Renal pelvis (tissue), 4 donors: Measurements from ENCODE around the gene RBP4. TPM values are rescaled to one million over a fixed set of nuclear protein-coding genes. Genes with fewer than 3 reads are reported as not detected.
"Not testable (repeated sequence)": the region's sequence is repeated elsewhere in the genome, so short reads cannot be mapped to it uniquely, and the experiment has no call there.

Experiments used
- DNase-seq: peaks from one replicate; pipeline ENCODE4 v3.0.0-alpha.2; 2013
- polyA plus RNA-seq, 3 donors: library from polyadenylated mRNA; unstranded; fragments of 120-200 nt; gene quantifications; one replicate each; pipeline ENCODE4 v1.2.1, GENCODE V29; 2013; ENCODE audit not compliant: insufficient read length in 3 of 3

RBP4 gene
- polyA plus RNA-seq, 3 donors = 0.35 to 0.73 (median 0.36) TPM

DNA sequence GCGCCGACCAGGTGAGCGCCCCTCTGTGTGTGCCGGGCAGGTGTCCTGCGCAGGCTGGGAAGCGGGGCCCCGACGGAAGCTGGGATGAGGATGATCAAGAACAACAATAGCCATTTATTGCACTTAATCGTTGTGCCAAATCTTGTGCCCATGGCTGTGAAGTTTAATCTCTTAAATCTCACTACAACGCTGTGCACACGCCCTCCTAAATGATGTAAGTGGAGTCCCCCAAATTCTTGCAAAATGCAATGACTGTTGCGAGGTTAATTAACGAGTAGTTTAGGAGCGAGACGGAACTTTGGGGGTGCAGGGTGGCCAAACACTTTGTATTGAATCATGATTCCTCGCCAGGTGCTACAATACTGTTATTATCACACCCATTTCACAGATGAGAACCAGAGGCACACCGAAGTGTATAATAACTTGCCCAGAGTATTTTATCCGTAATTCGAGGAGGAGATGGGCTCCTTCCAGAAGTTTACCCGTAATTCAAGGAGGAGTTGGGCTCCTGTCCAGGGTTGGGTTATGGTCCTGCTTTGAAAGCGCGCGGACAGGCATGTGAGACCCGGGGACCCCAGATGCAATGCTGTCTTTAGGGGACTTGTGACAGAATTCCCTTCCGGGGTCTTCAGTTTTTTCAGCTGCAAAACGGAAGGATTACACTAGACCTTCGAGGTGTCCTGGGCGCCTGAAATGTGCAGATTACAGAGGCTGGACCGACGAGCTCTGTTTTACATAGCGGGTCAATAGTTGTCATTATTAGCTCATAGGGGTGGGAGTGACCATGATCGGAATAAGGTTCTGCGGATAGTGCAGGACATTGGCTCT is 33.5 kb downstream of the RBP4 start:
- no peak for DNase-seq

DNA sequence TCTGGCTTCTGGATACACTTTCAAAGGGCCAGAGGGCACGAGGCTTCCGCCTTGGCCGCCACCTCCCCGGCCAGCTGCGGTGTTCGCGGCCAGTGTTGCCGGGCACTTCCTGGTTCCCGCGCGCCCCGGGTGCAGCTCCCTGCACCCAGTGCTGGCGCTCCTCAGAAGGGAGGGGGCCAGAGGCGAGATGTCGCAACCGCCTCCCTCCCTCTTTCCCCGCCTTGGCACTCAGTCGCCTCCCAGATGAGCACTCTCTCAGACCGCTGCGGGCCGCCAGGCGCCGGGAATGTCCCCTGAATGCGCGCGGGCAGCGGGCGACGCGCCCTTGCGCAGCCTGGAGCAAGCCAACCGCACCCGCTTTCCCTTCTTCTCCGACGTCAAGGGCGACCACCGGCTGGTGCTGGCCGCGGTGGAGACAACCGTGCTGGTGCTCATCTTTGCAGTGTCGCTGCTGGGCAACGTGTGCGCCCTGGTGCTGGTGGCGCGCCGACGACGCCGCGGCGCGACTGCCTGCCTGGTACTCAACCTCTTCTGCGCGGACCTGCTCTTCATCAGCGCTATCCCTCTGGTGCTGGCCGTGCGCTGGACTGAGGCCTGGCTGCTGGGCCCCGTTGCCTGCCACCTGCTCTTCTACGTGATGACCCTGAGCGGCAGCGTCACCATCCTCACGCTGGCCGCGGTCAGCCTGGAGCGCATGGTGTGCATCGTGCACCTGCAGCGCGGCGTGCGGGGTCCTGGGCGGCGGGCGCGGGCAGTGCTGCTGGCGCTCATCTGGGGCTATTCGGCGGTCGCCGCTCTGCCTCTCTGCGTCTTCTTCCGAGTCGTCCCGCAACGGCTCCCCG is 34.4 kb downstream of the RBP4 start, which contains the start of gene FFAR4:
TSS of gene FFAR4 (plus strand) at position 231 of the 842 bp plus-strand sequence. CDS start at position 287, 56 bp downstream.
- no peak for DNase-seq

DNA sequence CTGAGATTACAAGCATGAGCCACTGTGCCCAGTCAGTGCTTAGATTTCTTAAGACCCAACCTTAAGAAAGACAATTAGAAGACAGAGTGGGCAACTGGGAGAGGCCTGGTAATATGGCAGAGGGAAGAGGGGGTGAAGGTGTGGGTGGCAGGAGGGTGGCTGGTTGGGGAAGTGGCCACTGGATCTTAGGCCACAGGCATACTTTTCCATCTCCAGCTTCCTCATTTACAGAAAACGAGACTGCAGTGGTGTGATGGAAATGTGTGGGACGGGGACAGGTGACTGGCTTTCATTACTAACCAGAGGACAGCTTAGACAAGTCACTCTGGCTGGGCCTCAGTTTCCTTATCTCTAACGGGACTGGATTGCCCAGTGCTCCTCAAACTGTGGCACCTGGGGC is 35.6 kb downstream of the RBP4 start:
- DNase-seq = no peak

DNA sequence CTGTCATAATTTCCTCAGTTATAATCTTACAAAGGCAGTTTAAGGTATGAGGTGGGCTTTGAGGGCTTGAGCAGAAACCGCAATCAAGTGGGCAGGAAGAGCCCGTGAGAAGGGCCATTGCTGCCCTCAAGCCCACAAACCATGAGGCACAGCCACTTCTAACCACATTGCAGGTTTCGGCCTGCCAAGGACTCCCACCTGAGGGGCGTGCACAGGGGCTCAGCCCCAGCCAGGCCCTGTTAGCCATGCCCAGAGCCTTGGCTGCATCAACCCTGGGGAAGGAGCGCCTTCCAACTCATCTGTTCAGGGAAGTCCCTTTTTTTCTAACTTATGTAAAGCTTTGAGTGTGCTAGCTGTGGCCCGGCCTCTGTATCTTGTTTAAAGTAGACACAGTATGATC is 40.5 kb downstream of the RBP4 start:
- DNase-seq = no peak

DNA sequence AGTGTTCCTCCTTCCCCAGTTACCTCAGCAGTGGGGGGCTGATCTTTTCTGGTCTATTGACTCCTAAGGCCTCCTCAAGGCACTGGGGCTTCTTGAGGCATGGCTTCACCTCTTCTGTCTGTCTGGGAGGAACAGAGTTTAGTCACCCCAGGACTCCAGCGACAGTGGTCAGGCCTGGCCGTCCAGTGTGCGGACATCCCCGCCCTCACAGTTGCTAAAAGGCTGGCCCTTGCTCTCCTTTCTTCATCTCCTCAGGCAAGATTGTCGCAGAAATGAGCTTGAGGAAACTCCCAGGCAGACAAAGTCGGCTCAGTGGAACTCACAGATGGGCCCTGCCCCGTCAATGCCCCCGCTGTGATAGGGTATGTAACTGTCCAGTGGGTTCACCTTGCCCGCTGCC is 41.5 kb downstream of the RBP4 start:
- DNase-seq = no peak

DNA sequence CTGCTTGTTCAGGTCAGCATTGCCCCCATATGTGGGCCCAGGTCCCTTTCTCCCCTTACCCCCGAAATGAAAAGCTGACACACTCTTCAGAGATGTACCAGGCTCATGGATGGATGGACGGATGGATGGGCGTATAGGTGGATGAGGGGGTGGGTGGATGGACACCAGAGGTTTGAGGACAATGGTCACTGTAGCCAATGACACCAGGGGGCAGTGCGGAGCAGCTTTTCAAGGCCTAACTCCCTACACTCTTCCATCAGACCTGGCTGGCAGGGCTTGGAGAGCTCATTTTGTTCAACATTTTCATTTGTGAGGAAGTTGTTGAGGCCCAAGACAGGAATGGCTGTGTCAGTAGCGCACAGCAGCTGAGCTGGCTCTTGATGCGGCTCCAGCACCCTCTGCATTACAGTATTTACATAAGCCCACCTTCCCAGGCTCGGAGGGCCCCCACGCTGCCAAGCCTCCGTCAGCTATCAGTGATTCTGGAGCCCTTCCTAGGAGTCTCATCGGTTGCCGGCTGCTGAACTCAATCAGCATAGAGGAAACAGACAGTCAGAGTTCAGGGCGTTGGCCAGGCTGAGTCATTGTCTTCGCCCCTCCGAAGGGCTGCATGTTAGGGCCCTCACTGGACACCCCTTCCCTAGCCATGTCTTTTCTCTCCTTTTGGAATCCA is 46.1 kb downstream of the RBP4 start:
- DNase-seq = peak; percentile 72

DNA sequence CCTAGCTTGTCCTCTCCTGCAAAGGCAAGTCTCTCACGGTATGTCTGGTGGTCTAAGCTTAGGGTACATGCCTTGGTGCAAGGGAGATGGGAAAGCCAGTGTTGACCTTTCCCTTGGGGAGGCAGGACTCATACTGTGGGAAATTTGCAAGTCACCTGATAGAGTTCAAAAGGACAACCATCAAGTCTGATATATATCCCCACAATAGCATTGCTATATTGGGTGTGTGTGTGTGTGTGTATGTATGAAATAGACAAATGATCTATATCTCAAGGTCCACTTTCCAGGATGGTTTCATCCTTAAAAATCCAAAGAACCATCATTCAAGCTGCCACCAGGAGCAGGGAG is 46.7 kb downstream of the RBP4 start:
- DNase-seq = no peak

DNA sequence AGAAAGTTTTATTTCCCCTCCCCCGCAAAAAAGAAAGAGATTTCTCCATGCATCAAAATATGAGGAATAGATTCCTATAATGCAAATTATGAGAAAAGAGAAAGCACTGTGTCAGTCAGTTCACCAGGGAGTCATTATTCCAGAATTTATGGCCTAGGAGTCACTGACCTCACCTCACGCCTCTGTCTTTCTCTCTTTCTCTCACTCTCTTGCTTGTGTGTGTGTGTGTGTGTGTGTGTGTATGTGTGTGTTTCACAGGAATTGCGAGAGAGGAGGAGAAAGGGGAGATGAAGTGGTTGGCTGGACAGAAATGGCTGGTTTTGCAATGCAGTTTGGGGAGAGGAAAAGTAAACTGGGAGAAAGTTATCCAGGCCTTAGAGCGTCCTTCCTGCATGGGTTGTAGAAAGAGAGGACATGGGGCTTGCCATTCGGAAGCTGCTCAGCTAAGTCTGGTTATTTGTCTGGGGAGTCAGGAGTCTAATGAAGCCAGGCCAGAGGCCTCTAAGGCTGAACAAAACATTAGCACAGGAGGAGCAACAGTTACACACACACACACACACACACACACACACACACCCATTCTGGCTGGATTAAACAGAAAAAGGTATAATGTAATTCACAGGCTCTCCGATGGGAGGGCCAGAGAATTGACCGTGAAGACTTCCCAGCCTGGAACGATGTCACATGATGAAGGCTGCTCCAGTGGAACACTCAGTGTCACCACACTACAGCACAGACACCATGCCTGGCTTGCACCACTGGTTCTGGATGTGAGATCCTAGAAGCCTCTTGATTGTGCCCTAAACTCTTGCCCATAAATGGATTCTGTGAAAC is 47.3 kb downstream of the RBP4 start:
- DNase-seq = no peak

DNA sequence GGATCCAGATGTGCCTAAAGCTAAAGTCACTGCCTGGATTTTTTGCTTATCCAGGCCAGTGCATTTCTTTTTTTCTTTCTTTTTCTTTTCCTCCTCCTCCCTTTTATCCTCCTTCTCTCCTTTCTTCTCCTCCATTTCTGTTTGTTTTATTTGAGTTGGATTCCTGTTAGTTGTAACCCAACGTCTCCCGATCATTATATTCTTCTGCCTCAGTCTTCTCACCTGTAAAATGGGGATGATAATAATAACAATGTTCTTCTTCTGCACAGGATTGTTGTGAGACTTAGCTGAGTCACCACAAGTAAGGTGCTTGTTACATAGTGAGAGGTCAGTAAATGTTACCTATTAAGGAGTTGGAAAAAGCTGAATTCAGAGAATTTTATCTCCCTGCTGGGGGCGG is 48.3 kb downstream of the RBP4 start:
- no peak for DNase-seq

DNA sequence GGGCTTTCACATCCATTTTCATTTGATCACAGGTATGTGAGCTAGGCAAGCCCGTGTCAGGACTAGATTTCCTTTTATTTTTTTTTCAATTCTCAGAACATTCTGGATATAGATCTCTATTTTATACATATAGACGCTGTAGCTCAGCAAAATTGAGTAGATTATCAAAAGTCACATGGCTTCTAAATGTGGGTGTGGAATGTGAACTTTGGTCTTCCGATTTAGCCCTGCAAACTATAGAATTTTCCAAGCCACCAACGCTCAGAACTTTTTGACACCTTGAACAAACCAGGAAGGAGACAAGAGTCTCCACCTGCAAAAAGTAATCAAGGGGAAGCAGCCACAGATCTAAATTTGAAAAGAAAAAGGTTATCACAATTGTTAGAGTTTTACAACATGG is 50.4 kb downstream of the RBP4 start:
- no peak for DNase-seq

DNA sequence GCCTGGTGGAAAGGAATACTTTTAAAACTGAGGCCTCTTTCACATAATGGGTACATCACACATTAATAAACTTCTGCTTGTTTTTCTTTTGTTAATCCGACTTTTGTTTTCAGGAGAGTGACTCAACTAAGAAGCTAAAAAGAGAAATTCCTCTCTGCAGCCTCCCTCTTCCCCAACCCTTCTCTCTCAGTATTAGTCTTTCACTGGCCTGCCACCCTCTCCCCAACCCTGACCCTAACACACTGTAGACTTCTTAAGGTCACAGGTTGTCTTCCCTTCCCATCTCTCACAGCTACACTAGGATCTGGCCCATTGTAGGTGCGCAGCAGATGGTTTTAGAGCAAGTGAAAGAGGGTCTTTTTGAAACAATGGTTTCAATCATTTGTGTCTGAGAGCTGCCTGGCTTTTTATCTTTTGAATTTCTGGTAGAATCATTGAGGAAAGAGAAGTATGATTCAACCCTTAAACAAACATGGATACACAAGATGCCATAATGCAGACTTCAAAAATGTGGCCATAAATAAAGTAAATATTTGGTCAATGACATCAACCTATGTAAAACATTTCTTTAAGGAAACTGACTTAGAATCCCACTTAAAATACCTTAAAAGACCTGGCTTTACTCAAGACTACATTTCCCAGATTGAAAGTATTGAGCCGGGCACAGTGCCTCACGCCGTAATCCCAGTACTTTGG is 52.5 kb downstream of the RBP4 start:
- DNase-seq = no peak

DNA sequence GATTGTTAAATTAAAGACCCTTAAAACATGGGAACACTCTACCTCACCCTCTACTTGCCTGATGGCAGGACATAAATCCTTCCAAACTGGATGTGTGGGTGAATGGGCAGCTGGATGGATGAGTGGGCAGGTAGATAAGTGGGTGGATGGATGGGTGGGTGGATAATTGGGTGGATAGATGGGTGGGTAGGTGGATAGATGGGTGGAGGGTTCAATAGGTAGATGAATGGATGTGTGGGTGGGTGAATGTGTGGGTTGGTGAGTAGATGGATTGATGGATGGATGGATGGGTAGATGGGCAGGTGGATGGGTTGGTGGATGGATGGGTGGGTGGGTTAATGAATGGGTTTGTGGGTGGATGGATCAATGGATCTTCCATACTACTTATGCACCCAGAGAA is 53.5 kb downstream of the RBP4 start:
- DNase-seq = no peak

DNA sequence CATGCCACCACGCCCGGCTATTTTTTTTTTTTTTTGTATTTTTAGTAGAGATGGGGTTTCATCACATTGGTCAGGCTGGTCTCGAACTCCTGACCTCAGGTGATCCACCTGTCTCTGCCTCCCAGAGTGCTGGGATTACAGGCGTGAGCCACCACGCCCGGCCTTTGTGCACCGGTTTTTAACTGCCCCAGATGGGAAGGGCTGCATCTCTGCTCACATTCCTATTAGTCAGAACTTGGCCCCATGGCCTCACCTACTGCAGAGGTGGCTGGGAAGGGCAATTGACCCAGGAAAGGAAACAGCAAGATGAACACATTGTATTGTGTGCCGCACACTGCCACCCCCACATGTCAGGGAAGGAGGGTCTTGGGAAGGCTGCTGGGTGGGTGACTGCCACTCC is 54.0 kb downstream of the RBP4 start:
- DNase-seq = not testable (repeated sequence)

DNA sequence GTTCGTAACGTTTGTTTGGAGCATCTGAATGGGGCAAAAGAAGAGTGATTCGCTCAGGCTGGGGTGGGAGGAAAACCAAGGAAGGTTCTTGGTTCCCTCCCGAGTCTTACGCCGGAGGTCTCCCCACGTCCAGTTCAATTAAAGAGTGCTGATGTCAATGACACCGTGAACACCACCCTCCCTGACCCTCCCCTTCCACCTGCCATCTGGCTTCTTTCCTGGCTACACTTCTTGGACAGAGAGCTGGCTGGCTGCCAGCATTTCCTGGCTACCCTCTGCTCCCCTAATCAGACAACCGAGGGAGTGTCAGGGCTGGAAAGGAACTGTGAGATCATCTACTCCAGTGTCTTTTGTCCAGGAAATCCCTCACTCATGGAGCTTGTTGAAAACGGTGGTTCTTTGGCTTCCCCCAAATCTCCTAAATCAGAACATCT is 58.7 kb downstream of the RBP4 start:
- DNase-seq = no peak

Other genes starting within 250 kb of the RBP4 start
- gene MYOF, start 118.9 kb downstream of the RBP4 start, polyA plus RNA-seq = 10 to 100 TPM; 21.7 to 32.5 (median 28.0) TPM
- 10 to 100 TPM; 12.9 to 15.7 (median 13.0) TPM for gene CEP55, start 104.6 kb downstream of the RBP4 start, polyA plus RNA-seq
- gene FFAR4, start 34.6 kb downstream of the RBP4 start, polyA plus RNA-seq = under 1 TPM in 1 of 3 donors, not detected in 2; 0.03 TPM
- gene PDE6C, start 11.3 kb upstream of the RBP4 start, polyA plus RNA-seq = 1 to 10 TPM in 2 of 3 donors, under 1 TPM in 1; 0.33 to 1.7 (median 1.7) TPM
- 10 to 100 TPM; 26.7 to 46.6 (median 31.0) TPM for gene FRA10AC1, start 101.4 kb upstream of the RBP4 start, polyA plus RNA-seq
- 1 to 10 TPM; 3.8 to 7.1 (median 5.1) TPM for gene LGI1, start 156.7 kb upstream of the RBP4 start, polyA plus RNA-seq